GM19467 (cell line): Measurements from ENCODE around the gene MLLT6.

ENCODE experiments used
- ATAC-seq: cut with Tn5 transposase; IDR thresholded peaks from one replicate; pipeline ENCODE4 v1.9.1; 2021; ENCODE audit warnings: mild to moderate bottlenecking, moderate library complexity; ENCODE audit not compliant: unreplicated experiment

The MLLT6 gene

GRCh38 chr17:38753071-38753506, 48.0 kb downstream of the MLLT6 start:
- ATAC-seq, result no peak

GRCh38 chr17:38761612-38762011, 56.5 kb downstream of the MLLT6 start:
- ATAC-seq, result no peak

- no peak for ATAC-seq
Measured at GRCh38 chr17:38762231-38762630, 57.2 kb downstream of the MLLT6 start.

- ATAC-seq, result no peak
Measured at GRCh38 chr17:38766341-38766740, 61.3 kb downstream of the MLLT6 start.

GRCh38 chr17:38768417-38768816, 63.3 kb downstream of the MLLT6 start:
- ATAC-seq, result no peak

GRCh38 chr17:38773258-38773657, 68.2 kb downstream of the MLLT6 start:
- no peak for ATAC-seq

GRCh38 chr17:38777641-38778250, 72.7 kb downstream of the MLLT6 start:
- no peak for ATAC-seq
